Mesodermal cell (in vitro differentiated cells): ENCODE results near the gene CTDSPL.

Source experiments
- H3K27ac ChIP-seq: 2 replicates; pipeline ENCODE4 v1.7.0; 2013; ENCODE audit warnings: mild to moderate bottlenecking, low read depth, low read length, moderate library complexity; ENCODE audit not compliant: severe bottlenecking
- H3K36me3 ChIP-seq: 2 replicates; pipeline ENCODE4 v1.7.1; 2013; ENCODE audit warnings: mild to moderate bottlenecking, low read length, moderate library complexity; ENCODE audit not compliant: control insufficient read depth, insufficient read depth
- H3K4me1 ChIP-seq: one replicate; pipeline ENCODE4 v1.7.1; 2013; ENCODE audit warnings: mild to moderate bottlenecking, low read length; ENCODE audit not compliant: insufficient read depth, control insufficient read depth, poor library complexity, severe bottlenecking
- H3K4me3 ChIP-seq: 2 replicates; pipeline ENCODE4 v1.7.0; 2013; ENCODE audit warnings: low read length, control low read depth, mild to moderate bottlenecking; ENCODE audit not compliant: insufficient read depth, poor library complexity, severe bottlenecking; ENCODE audit errors: extremely low read depth
- H3K9me3 ChIP-seq: 2 replicates; pipeline ENCODE4 v1.7.1; 2013; ENCODE audit warnings: mild to moderate bottlenecking, low read length, moderate library complexity; ENCODE audit not compliant: control insufficient read depth
- WGBS, 2 experiments: methylation state at CpG; one replicate each; pipeline ENCODE4 v1.1.5; 2013; ENCODE audit warnings: missing lambda C conversion rate in 2 of 2; ENCODE audit not compliant: insufficient coverage in 2 of 2; 5-methylcytosine and 5-hydroxymethylcytosine counted together

CTDSPL gene

DNA sequence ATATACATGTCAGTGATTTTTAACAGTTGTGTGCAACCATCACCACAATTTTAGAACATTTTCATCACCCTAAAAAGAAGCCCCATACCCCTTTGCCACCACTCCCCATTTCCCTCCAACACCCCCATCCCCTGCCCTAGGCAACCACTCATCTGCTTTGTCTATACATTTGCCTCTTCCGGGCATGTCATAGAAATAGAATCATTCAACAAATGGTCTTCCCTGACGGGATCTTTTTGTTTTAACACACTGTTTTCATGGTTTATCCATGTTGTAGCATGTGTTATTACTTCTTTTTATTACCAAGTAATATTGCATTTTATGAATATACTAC, 132.9 kb downstream of the CTDSPL start:
- Histone ChIP-seq H3K27ac (no peak overlapping the region), H3K9me3 (no peaks in the 10 kb centered on the region), H3K4me3 (peak overlapping the region; percentile 34), H3K36me3 (no peaks in the 10 kb centered on the region), H3K4me1 (peaks cover 10% of the 10 kb centered on the region)
- WGBS, 2 experiments: 86% methylated on average over 1 of the region's 2 CpGs

DNA sequence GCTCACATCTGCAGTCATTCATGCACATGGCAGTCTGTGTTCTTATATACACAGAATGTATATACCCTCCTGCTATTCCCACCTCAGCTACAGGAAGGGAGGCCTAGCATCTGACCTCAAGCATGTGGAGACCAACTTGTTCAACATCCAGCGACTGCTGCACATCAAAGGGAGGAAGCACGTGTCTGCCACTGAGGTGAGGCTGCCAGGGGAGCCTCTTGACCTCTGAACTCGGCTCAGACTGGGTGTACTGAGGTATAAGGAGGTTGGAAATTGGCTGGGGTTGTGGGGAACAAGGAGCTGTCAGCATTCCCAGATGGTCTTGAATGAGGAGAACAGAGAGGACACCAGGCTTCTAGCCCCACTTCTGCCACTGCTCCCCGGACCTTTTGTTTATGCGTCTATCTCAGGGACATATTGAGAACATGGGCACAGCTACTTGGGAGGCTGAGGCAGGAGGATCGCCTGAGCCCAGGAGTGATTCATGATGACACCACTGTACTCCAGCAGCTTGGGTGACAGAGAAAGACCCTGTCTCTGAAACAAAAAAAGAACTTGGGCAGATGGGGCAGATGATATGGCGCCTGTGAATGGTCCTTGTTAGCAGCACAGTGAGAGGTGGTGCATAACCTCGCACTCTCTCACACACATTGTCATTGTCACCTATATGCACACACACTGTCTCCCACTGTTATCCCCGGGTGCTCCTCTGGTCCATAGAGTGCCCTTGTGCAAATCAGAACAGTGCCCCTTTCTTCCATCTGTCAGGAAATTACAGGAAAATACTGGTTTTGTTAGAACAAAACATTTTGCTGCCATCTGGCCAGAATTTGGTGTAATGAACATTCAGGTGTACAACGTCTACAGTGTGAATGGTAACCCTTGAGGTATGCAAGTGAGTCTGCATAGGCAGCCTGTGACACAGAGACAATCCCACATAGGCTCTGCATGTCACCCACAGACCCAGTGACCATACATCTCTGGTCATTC, 134.3 kb downstream of the CTDSPL start:
- H3K4me1 ChIP-seq: peaks cover 10% of the 10 kb centered on the region
- no peak overlapping the region for H3K27ac ChIP-seq
- no peak overlapping the region for H3K4me3 ChIP-seq
- no peaks in the 10 kb centered on the region for H3K9me3 ChIP-seq
- WGBS, 2 experiments: 93% methylated on average over 8 to 10 of the region's 10 CpGs
- no peaks in the 10 kb centered on the region for H3K36me3 ChIP-seq

DNA sequence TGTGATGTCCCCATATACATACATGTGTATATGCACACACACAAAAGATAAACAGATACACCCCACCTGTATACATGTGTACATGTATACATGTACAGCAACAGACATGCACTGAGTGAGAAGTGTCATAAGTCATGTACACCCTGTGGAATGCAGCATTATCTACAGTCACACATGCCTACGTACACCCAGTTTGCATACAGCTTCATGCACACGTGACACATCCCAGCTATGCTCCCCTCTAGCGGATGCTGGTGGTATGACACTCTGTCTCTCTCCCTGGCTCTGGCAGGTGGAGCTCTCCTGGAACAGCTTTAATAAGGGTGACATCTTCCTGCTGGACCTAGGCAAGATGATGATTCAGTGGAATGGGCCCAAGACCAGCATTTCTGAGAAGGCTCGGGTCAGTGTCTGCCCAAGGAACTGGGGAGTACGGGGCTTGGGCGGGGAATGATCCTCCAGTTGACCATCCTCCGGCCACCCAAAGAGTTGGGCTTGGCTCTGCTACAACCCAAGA, 135.2 kb downstream of the CTDSPL start:
- Histone ChIP-seq H3K27ac (no peak overlapping the region), H3K36me3 (no peaks in the 10 kb centered on the region), H3K4me1 (peaks cover 10% of the 10 kb centered on the region), H3K9me3 (no peaks in the 10 kb centered on the region), H3K4me3 (no peak overlapping the region)
- 44 to 54% methylated on average over 6 to 7 of the region's 7 CpGs for WGBS, 2 experiments

DNA sequence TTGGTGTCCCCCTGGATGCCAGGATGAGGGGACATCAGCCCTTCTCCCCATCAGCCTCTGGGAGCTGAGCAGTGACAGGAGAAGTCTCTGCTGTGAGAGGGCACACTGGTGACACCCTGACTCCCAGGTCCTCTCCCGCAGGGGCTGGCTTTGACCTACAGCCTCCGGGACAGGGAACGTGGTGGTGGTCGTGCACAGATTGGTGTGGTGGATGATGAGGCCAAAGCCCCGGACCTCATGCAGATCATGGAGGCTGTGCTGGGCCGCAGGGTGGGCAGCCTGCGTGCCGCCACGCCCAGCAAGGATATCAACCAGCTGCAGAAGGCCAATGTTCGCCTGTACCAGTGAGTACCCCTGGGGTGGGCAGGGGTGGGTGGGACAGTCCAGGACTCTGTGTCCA, 135.7 kb downstream of the CTDSPL start:
- Histone ChIP-seq H3K9me3 (no peaks in the 10 kb centered on the region), H3K27ac (no peak overlapping the region), H3K4me1 (peaks cover 10% of the 10 kb centered on the region), H3K4me3 (no peak overlapping the region), H3K36me3 (no peaks in the 10 kb centered on the region)
- 92% methylated on average over 8 to 10 of the region's 10 CpGs for WGBS, 2 experiments

DNA sequence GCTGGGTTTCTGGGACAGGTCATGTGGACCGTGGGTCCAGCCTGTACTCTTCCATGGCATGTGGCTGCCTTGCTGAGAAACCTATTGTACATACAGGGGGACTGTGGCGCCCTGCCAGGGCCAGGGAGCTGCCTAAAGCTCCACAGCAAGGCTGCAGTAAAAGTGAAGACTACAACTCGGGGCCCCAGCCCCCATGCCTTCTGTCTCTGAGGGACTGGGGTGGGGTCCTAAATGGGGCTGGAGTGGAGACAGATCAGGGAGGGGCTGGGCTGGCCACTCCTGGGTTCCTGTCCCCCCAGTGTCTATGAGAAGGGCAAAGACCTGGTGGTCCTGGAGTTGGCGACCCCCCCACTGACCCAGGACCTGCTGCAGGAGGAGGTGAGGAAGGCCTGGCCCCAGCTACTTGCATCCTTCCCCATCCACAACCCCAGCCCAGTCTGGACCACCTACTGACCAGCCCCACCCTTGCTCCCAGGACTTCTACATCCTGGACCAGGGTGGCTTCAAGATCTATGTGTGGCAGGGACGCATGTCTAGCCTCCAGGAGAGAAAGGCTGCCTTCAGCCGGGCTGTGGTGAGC, 136.2 kb downstream of the CTDSPL start:
- no peak overlapping the region for H3K4me3 ChIP-seq
- 87 to 94% methylated on average over 3 to 5 of the region's 6 CpGs for WGBS, 2 experiments

DNA sequence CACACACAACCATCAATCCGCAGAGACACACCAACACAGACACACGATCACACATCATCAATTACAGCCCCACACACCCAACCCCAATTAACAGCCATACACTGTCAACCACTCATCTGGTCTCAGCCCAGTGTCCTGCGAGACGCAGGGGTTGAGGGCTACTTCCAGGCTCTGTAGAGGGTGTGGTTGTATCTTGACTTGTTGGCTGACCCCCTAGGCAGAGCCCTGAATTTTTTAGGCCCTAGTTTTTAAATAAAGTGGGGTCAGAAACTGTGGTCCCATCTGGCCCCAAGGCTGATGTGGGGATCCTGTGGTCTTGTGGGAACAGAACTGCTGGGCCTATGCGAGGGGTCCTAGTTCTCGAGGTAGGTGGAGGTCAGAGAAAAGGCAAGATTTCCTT, 138.2 kb downstream of the CTDSPL start:
- Histone ChIP-seq H3K9me3 (no peaks in the 10 kb centered on the region), H3K4me3 (no peak overlapping the region), H3K36me3 (no peaks in the 10 kb centered on the region), H3K27ac (no peak overlapping the region), H3K4me1 (peaks cover 10% of the 10 kb centered on the region)
- 84 to 89% methylated on average over 4 to 6 of the region's 6 CpGs for WGBS, 2 experiments

More for the DNA sequence above, 136.2 kb downstream of the CTDSPL start:
- no peaks in the 10 kb centered on the region for H3K9me3 ChIP-seq
- H3K4me1 ChIP-seq: peaks cover 10% of the 10 kb centered on the region
- no peak overlapping the region for H3K27ac ChIP-seq
- no peaks in the 10 kb centered on the region for H3K36me3 ChIP-seq

DNA sequence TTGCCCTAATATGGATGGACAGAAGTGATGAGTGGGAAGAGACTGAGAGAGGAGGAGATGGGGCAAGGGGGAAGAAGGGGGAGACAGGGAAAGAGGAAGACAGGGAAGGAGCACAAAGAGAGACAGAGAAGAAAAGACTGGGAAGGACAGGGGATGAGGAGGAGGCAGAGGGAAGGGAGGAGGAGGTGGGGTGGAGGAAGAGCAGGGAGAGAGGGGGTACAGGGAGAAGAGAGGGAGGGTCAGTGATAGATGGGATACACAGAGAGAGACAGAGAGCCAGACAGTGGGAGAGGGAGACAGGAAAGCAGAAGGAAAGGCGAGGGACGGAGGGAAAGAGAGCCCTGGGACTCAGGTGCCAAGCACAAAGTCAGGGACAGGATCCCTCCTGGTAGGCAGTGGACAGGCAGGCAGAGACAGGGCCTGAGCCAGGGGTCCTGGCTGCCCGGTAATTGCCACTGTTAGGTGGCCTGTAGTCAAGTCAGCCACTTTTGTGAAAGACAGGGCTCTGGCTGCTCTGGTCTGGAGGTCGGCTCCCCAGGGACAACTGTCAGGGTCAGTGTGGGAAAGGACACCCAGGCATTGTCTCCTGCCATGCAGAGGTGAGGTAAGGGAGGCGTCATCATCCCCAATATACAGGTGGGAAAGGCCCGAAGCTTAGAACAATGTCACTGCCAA, 138.7 kb downstream of the CTDSPL start:
- H3K4me3 ChIP-seq: no peak overlapping the region
- H3K9me3 ChIP-seq: no peaks in the 10 kb centered on the region
- H3K27ac ChIP-seq: no peak overlapping the region
- peaks cover 10% of the 10 kb centered on the region for H3K4me1 ChIP-seq
- no peaks in the 10 kb centered on the region for H3K36me3 ChIP-seq
- 91 to 97% methylated on average over 4 to 6 of the region's 6 CpGs for WGBS, 2 experiments

DNA sequence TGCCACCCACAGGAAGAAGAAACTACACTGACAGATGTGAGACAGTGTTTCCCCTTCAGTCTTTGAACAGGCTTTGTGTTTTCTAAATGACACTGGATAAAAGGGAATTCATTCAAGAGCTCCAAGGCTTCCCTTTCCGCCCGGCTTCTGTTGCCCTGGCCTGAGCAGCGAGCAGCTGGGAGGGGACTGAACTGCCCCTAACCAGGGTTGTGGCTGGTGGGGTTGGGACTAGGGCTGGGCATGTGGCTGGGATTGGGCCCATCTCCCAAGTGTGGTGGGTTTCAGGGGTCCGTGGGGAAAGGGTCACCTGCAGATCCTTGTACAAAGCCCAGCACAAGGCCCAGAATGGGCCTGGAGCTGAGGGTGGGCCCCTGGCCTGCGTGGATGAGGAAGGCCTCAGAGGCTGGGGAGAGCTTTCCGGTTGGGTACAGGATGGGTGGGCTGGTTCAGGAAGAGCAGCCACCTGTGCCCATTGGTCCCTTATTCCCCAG, 139.3 kb downstream of the CTDSPL start:
- Histone ChIP-seq H3K9me3 (no peaks in the 10 kb centered on the region), H3K4me3 (no peak overlapping the region), H3K4me1 (peaks cover 10% of the 10 kb centered on the region), H3K27ac (no peak overlapping the region), H3K36me3 (no peaks in the 10 kb centered on the region)
- 98 to 100% methylated on average over 4 to 6 of the region's 6 CpGs for WGBS, 2 experiments

DNA sequence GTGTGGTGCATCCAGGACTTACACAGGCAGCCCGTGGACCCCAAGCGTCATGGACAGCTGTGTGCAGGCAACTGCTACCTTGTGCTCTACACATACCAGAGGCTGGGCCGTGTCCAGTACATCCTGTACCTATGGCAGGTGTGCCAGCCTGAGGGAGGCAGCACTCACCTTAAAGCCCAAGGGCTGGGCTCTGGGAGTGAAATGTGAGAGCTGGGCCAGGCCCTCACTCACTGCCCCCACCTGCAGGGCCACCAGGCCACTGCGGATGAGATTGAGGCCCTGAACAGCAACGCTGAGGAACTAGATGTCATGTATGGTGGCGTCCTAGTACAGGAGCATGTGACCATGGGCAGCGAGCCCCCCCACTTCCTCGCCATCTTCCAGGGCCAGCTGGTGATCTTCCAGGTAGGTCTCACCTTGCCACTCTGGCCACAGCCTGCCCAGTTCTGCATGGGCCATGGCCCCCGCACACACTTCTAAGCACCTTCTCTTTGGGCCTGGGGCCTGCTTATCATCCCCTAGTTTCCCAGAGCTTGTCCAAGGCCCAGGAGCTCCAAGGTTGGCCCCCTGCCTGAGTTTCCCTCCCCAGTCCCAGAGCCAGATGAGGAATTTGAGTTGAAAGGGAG, 139.9 kb downstream of the CTDSPL start:
- Histone ChIP-seq H3K4me3 (no peak overlapping the region), H3K4me1 (peaks cover 10% of the 10 kb centered on the region), H3K27ac (no peak overlapping the region), H3K9me3 (no peaks in the 10 kb centered on the region), H3K36me3 (no peaks in the 10 kb centered on the region)
- WGBS, 2 experiments: 85 to 88% methylated on average over 8 to 9 of the region's 9 CpGs

DNA sequence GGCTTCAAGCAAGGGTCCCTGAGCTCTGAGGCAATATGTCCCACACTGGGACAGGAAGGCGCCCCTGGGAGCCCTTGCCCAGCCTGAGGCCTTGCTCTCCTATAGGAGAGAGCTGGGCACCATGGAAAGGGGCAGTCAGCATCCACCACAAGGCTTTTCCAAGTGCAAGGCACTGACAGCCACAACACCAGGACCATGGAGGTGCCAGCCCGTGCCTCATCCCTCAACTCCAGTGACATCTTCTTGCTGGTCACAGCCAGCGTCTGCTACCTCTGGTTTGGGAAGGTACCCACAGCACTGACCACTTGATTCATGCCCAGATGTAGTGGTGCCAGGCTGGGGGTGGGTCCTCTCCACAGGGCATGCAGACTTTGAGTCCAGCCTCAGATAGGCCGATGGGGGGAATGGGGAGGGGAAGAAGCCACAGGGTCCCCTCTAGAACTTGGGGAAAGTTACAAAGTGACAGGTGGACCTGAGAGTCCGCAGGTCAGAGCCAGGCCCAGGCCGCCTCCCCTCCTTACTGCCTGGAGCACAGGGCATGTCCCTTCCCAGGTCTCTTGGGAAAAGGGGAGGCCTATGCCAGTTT, 140.7 kb downstream of the CTDSPL start:
- Histone ChIP-seq H3K27ac (no peak overlapping the region), H3K36me3 (no peaks in the 10 kb centered on the region), H3K4me3 (no peak overlapping the region), H3K4me1 (peaks cover 10% of the 10 kb centered on the region), H3K9me3 (no peaks in the 10 kb centered on the region)
- WGBS, 2 experiments: 93 to 97% methylated on average over 3 to 5 of the region's 6 CpGs
